ENCODE data around the gene CFAP90.

CFAP90 gene

GRCh38 chr5:7784683-7785380, 66.1 kb downstream of the CFAP90 start:
- no peak for FAIRE-seq
- no peak for DNase-seq (ENCODE audit: insufficient read length, low spot score)

GRCh38 chr5:7781899-7782298, 69.0 kb downstream of the CFAP90 start:
- FAIRE-seq (no peak), DNase-seq (ENCODE audit: insufficient read length, low spot score) (no peak)

Measured in GM19239 (cell line).